HepG2 (cell line): ENCODE measurements around the gene AMN.

Source experiments
- ASH2L ChIP-seq: fragments of 300-600, 200-600 bp; sonication (generic); IDR thresholded peaks from 2 replicates; pipeline ENCODE4 v1.7.0; 2017; ENCODE audit warnings: low read depth, mild to moderate bottlenecking, moderate library complexity, mixed read lengths, low read length; ENCODE audit not compliant: insufficient read length
- ATF2 ChIP-seq: sonication (generic); formaldehyde crosslinking; IDR thresholded peaks from 2 replicates; pipeline ENCODE4 v1.4.0; 2020; ENCODE audit warnings: missing genetic modification reagents
- BATF2 ChIP-seq: sonication (generic); formaldehyde crosslinking; IDR thresholded peaks from 2 replicates; pipeline ENCODE4 v1.8.0; 2022; ENCODE audit warnings: mild to moderate bottlenecking, missing genetic modification reagents, moderate library complexity
- CREM ChIP-seq, 2 experiments: sonication (generic) in 1 of 2; formaldehyde crosslinking in 1 of 2; IDR thresholded peaks; 2 replicates each; pipeline versions ENCODE4 v1.4.0 to v1.6.1; 2016 to 2020; ENCODE audit warnings: antibody characterized with exemption in 1 of 2, mild to moderate bottlenecking in 1 of 2, missing genetic modification reagents in 1 of 2
- CTCF ChIP-seq: sonication (generic); formaldehyde crosslinking; IDR thresholded peaks from 2 replicates; pipeline ENCODE4 v1.5.0; 2020; ENCODE audit warnings: mild to moderate bottlenecking, missing genetic modification reagents, moderate library complexity
- HIVEP1 ChIP-seq: sonication (generic); formaldehyde crosslinking; IDR thresholded peaks from 2 replicates; pipeline ENCODE4 v1.4.0; 2020; ENCODE audit warnings: mild to moderate bottlenecking, missing genetic modification reagents
- KDM4B ChIP-seq: sonication (generic); formaldehyde crosslinking; IDR thresholded peaks from 2 replicates; pipeline ENCODE4 v1.4.0; 2020; ENCODE audit warnings: missing genetic modification reagents
- MED13 ChIP-seq: sonication (generic); formaldehyde crosslinking; IDR thresholded peaks from 2 replicates; pipeline ENCODE4 v1.5.0; 2020; ENCODE audit warnings: missing genetic modification reagents
- POLR2AphosphoS5 ChIP-seq: IDR thresholded peaks from 2 replicates; pipeline ENCODE4 v1.6.1; 2012; ENCODE audit warnings: low read depth, low read length
- SRSF1 ChIP-seq: fragments of 200-400 bp; formaldehyde crosslinking; optimal IDR thresholded peaks from 2 replicates; pipeline ENCODE3; 2017; ENCODE audit warnings: mild to moderate bottlenecking, low read depth, low read length, moderate library complexity
- SYNCRIP ChIP-seq: fragments of 200-400 bp; formaldehyde crosslinking; IDR thresholded peaks from 2 replicates; pipeline ENCODE4 v1.6.1; 2018; ENCODE audit warnings: mild to moderate bottlenecking, low read depth, low read length; ENCODE audit not compliant: insufficient read depth
- ZMAT3 ChIP-seq: sonication (generic); formaldehyde crosslinking; conservative IDR thresholded peaks from 2 replicates; pipeline ENCODE4 v1.7.0; 2021; ENCODE audit warnings: missing genetic modification reagents
- ZNF354B ChIP-seq: sonication (generic); formaldehyde crosslinking; IDR thresholded peaks from 2 replicates; pipeline ENCODE4 v1.8.0; 2022; ENCODE audit warnings: mild to moderate bottlenecking, missing genetic modification reagents
- ZNF607 ChIP-seq: sonication (generic); formaldehyde crosslinking; IDR thresholded peaks from 2 replicates; pipeline ENCODE4 v1.5.1; 2020; ENCODE audit warnings: missing genetic modification reagents, mild to moderate bottlenecking, borderline replicate concordance

- no peak for TF ChIP-seq ZMAT3 (CRISPR knock-in tag)
- no peak for TF ChIP-seq CTCF (CRISPR knock-in tag)
- TF ChIP-seq ATF2 (CRISPR knock-in tag): no peak
- TF ChIP-seq POLR2AphosphoS5: no peak
- TF ChIP-seq CREM (IDR thresholded peaks at IDR 0.05): no peak
- TF ChIP-seq CREM (CRISPR knock-in tag; IDR thresholded peaks at IDR 0.05): no peak
- TF ChIP-seq BATF2 (CRISPR knock-in tag): no peak
- TF ChIP-seq ZNF354B: no peak
- no peak for TF ChIP-seq ZNF607 (CRISPR knock-in tag)
- no peak for TF ChIP-seq SRSF1
- TF ChIP-seq SYNCRIP: no peak
- no peak for TF ChIP-seq MED13 (CRISPR knock-in tag)
- TF ChIP-seq ASH2L: no peak
- TF ChIP-seq HIVEP1 (CRISPR knock-in tag): no peak
- TF ChIP-seq KDM4B (CRISPR knock-in tag): no peak
Measured at GRCh38 chr14:102964152-102964730, 41.8 kb downstream of the AMN start.
